WERI-Rb-1 (cell line): ENCODE measurements around the gene PMS1.
"Not testable (repeated sequence)": the region's sequence is repeated elsewhere in the genome, so short reads cannot be mapped to it uniquely, and the experiment has no call there.

Source experiments
- DNase-seq: peaks from one replicate; pipeline ENCODE4 v3.0.0-alpha.2; 2020
- H3K27ac ChIP-seq: fragments of 250-450 bp; sonication (Bioruptor Pico); 2 replicates; pipeline ENCODE4 v1.5.1; 2020; ENCODE audit warnings: mild to moderate bottlenecking, moderate library complexity
- H3K27me3 ChIP-seq: fragments of 250-450 bp; sonication (Bioruptor Pico); 2 replicates; pipeline ENCODE4 v1.5.1; 2021; ENCODE audit warnings: mild to moderate bottlenecking, low read depth, moderate library complexity; ENCODE audit not compliant: insufficient read depth, severe bottlenecking
- H3K36me3 ChIP-seq: fragments of 250-450 bp; sonication (Bioruptor Pico); 2 replicates; pipeline ENCODE4 v1.5.1; 2020; ENCODE audit warnings: mild to moderate bottlenecking, moderate library complexity
- H3K4me3 ChIP-seq: 2 replicates; pipeline ENCODE4 v1.5.1; 2011; ENCODE audit warnings: low read depth, mild to moderate bottlenecking, control low read depth, low read length
- H3K9me3 ChIP-seq: fragments of 250-450 bp; sonication (Bioruptor Pico); 2 replicates; pipeline ENCODE4 v1.5.1; 2021; ENCODE audit warnings: mild to moderate bottlenecking, moderate library complexity; ENCODE audit not compliant: severe bottlenecking
- TF ChIP-seq, protein P1 (sequence below): IDR thresholded peaks from 2 replicates; pipeline ENCODE4 v1.5.1; 2011; ENCODE audit warnings: low read depth, mild to moderate bottlenecking, control low read depth, inconsistent platforms, low read length

The PMS1 gene

DNA sequence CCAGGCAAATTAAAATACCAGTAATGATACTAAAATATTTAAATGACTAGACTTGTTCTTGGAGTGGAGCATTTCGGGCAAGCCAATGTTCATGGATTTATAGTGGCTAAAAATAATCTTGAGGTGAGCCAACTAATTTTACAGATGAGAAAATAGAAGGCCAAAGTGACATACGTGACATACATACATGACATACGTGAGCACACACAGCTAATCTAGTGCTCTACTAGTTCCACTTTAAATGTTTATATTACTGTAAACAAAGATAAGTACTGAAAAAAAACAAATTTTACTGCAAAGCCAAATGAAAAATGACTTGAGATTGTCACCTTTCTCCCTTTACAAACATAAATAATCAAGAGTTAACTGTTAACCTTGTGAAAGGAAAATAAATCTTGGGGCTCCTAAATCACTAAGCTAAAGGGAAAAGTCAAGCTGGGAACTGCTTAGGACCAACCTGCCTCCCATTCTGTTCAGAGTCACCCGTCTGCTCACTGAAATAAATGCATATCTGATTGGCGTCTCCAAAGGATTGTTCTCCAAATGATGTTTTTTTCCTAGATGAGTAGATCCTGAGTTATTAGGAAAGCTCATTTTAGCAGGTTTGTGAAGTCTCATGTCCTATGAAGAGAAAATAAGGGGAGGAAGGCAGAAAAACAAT, 96.7 kb downstream of the PMS1 start:
- TF ChIP-seq, protein P1, sequence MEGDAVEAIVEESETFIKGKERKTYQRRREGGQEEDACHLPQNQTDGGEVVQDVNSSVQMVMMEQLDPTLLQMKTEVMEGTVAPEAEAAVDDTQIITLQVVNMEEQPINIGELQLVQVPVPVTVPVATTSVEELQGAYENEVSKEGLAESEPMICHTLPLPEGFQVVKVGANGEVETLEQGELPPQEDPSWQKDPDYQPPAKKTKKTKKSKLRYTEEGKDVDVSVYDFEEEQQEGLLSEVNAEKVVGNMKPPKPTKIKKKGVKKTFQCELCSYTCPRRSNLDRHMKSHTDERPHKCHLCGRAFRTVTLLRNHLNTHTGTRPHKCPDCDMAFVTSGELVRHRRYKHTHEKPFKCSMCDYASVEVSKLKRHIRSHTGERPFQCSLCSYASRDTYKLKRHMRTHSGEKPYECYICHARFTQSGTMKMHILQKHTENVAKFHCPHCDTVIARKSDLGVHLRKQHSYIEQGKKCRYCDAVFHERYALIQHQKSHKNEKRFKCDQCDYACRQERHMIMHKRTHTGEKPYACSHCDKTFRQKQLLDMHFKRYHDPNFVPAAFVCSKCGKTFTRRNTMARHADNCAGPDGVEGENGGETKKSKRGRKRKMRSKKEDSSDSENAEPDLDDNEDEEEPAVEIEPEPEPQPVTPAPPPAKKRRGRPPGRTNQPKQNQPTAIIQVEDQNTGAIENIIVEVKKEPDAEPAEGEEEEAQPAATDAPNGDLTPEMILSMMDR = no peak

DNA sequence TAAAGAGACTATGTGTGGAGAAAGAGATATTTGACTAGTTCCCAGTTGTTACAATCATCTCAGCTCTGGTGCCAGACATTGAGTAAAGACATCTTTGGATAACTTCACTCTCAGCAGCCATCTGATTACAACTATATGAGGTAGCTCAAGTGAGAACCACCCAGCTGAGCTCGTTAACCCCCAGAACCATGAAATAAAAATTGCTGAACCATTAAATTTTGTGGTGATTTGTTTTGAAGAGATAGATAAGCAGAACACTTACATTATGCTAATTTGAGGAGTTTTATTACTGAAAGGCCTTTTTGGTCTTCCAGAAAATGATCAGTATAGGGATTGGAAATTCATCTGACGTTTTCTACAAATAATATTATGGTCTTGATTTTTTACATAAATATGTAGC, 101.1 kb downstream of the PMS1 start:
- Histone ChIP-seq H3K27me3 (no peaks in the 10 kb centered on the region), H3K4me3 (no peak overlapping the region), H3K27ac (no peak overlapping the region), H3K9me3 (peaks cover 4% of the 10 kb centered on the region), H3K36me3 (no peaks in the 10 kb centered on the region)
- DNase-seq = no peak
- TF ChIP-seq, protein P1 = no peak

More for the DNA sequence above, 96.7 kb downstream of the PMS1 start:
- peaks cover 3% of the 10 kb centered on the region for H3K36me3 ChIP-seq
- H3K4me3 ChIP-seq = no peak overlapping the region
- DNase-seq = no peak
- no peaks in the 10 kb centered on the region for H3K9me3 ChIP-seq
- no peak overlapping the region for H3K27ac ChIP-seq
- H3K27me3 ChIP-seq = no peaks in the 10 kb centered on the region

DNA sequence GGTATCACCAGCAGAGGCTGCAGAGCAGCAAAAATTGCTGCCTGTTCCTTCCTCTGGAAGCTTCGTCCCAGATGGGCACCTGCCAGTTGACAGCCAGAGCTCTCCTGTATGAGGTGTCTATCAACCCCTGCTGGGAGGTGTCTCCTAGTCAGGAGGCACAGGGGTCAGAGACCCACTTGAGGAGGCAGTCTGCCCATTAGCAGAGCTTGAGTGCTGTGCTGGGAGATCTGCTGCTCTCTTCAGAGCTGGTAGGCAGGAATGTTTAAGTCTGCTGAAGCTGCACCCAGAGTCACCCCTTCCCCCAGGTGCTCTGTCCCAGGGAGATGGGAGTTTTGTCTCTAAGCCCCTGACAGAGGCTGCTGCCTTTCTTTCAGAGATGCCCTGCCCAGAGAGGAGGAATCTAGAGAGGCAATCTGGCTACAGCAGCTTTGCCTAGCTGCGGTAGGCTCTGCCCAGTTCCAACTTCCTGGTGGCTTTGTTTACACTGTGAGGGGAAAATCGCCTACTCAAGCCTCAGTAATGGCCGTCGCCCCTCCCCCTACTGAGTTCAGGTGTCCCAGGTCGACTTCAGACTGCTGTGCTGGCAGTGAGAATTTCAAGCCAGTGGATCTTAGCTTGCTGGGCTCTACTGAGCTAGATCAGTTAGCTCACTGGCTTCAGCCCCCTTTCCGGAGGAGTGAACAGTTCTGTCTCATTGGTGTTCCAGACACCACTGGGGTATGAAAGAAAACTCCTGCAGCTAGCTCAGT, 108.5 kb downstream of the PMS1 start:
- DNase-seq = not testable (repeated sequence)

DNA sequence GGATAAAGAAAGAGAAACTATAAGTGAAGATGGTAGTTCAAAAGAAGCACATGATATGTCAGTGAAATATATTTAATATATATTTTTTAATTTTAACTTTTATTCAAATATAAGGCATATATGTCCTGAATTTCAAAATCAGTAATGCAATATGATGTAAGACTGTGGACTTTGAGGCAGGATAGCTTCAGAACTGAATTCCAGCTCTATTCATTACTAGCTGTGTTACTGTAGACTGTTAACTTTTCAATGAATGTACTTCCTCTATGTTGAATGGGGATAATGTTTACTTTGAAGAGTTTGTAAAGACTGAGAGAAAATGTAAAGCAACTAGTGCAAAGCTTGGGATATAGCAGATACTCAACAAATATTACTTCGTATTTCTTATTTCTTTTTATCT, 112.6 kb downstream of the PMS1 start:
- no peak for DNase-seq
- no peak overlapping the region for H3K4me3 ChIP-seq
- TF ChIP-seq, protein P1 = no peak
- H3K36me3 ChIP-seq = no peaks in the 10 kb centered on the region
- no peak overlapping the region for H3K27ac ChIP-seq
- H3K27me3 ChIP-seq = no peaks in the 10 kb centered on the region
- H3K9me3 ChIP-seq = no peaks in the 10 kb centered on the region

More for the DNA sequence above, 108.5 kb downstream of the PMS1 start:
- not testable (repeated sequence) for H3K27ac ChIP-seq, H3K9me3 ChIP-seq, H3K27me3 ChIP-seq, H3K36me3 ChIP-seq, H3K4me3 ChIP-seq

DNA sequence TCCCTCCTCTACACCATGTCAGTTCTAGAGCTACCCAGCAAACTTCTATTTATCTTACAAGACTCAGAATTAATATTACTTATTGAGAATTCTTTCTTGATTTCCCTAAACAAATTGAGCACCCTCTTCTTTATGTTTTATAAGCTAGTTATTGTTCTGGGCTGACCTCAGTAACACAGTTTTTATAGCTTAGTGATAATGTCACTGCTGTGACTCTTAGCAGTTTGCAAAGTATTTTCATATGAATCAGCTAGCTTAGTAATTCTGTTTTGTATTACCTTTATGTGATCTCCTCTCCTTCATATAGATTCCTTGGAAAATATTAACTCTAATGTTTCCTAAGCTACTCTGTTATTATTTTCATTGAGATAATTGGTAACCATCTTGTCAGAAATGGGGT, 114.9 kb downstream of the PMS1 start:
- H3K27me3 ChIP-seq = no peaks in the 10 kb centered on the region
- TF ChIP-seq, protein P1 = no peak
- no peak for DNase-seq
- H3K4me3 ChIP-seq = no peak overlapping the region
- H3K9me3 ChIP-seq = no peaks in the 10 kb centered on the region
- H3K27ac ChIP-seq = no peak overlapping the region
- H3K36me3 ChIP-seq = no peaks in the 10 kb centered on the region

DNA sequence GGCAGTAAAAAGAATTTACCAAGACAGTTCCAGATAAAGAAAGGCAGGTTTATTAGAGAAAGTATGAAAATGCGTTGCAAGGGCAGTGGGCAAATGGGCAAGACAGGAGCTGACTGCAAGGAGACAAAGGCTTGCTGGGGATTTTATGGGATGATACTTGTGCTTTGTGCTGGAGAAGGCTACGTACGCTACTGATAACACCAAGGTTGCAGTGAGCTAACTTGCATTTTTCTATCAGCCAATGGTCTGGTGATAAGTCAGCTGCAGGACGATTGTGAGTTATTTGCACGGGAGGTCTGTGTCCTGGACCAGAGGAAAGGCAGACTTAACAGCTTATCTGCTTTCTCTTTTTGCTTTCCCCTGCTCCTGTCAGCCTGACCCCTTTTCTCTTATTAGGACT, 116.5 kb downstream of the PMS1 start:
- Histone ChIP-seq H3K4me3 (no peak overlapping the region), H3K9me3 (no peaks in the 10 kb centered on the region), H3K27me3 (no peaks in the 10 kb centered on the region), H3K36me3 (no peaks in the 10 kb centered on the region), H3K27ac (no peak overlapping the region)
- TF ChIP-seq, protein P1 = no peak
- no peak for DNase-seq
